ENCODE measurements around the gene GRPEL1.

GRPEL1 gene

DNA sequence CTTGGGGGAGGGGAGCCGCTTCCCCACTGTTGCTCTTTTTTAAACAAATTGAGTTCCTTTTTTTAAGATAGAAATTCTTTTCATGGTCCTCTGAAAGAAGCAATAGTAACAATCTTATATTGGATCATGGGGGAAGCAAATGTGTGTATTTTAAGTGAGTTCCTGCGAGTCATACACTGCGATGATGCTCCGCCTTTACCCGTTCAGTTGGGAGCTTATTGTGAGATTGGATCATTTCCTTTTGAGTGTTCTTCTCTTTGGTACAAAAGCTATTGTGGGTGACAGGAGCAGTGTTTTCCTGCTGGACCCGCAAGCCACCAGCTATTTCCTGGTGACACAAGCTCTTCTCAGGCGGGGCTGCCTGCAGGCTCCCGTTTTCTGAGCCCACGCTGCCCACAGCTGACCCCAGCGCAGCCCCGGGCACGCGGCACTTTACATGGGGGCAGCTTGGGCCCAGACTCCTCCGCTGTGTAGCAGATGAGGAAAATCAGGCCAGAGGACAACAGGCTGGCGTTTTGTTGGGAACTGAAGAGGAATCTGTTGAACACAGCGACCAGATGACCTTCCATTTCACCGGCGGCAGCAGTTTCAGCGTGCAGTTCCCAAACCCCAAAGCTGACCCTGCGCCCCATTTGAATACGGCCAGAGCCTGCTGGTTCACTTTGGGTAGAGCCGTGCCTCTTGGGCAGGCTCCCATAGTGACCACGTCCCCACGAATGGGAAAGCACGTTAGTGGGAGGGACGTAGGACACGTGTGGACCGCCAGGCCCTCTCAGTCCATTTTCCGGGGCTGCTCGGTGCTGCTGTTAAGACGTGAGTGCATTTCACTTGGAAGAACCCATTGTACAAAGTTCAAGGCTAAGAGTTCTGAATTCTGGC lies 12.5 kb downstream of the GRPEL1 start:
- no CpG with 5 or more reads among the region's 31 CpGs for WGBS (ENCODE audit: extremely low coverage, insufficient coverage, low lambda C conversion rate)
- DNase-seq: no peak
- Histone ChIP-seq H3K4me3 (ENCODE audit: low read length) (no peak overlapping the region), H3K27ac (ENCODE audit: low read depth, low read length) (no peak overlapping the region), H3K4ac (ENCODE audit: low read depth, low read length) (no peak overlapping the region), H2BK120ac (ENCODE audit: low read depth, low read length) (no peak overlapping the region), H4K8ac (ENCODE audit: low read depth, low read length) (no peak overlapping the region), H3K9ac (ENCODE audit: low read length) (no peak overlapping the region), H2BK5ac (ENCODE audit: low read length) (no peak overlapping the region), H4K5ac (ENCODE audit: low read length) (no peak overlapping the region), H3K27me3 (ENCODE audit: insufficient read depth, low read length, poor library complexity) (no peaks in the 10 kb centered on the region), H3K56ac (ENCODE audit: low read length) (no peak overlapping the region), H3K79me1 (ENCODE audit: low read length) (peaks cover 4% of the 10 kb centered on the region), H3K4me1 (ENCODE audit: control insufficient read depth, low read depth, low read length) (no peaks in the 10 kb centered on the region), H2AK5ac (ENCODE audit: low read length) (no peak overlapping the region), H3K4me2 (ENCODE audit: low read length) (no peak overlapping the region), H3K79me2 (ENCODE audit: control insufficient read depth, insufficient read depth, low read length) (no peaks in the 10 kb centered on the region), H2BK15ac (replicated peaks; ENCODE audit: low read depth) (no peak overlapping the region), H3K23ac (ENCODE audit: low read length) (no peak overlapping the region), H3K36me3 (ENCODE audit: control insufficient read depth, insufficient read depth, low read length) (peaks cover 1% of the 10 kb centered on the region), H3K18ac (ENCODE audit: low read length) (no peak overlapping the region)

DNA sequence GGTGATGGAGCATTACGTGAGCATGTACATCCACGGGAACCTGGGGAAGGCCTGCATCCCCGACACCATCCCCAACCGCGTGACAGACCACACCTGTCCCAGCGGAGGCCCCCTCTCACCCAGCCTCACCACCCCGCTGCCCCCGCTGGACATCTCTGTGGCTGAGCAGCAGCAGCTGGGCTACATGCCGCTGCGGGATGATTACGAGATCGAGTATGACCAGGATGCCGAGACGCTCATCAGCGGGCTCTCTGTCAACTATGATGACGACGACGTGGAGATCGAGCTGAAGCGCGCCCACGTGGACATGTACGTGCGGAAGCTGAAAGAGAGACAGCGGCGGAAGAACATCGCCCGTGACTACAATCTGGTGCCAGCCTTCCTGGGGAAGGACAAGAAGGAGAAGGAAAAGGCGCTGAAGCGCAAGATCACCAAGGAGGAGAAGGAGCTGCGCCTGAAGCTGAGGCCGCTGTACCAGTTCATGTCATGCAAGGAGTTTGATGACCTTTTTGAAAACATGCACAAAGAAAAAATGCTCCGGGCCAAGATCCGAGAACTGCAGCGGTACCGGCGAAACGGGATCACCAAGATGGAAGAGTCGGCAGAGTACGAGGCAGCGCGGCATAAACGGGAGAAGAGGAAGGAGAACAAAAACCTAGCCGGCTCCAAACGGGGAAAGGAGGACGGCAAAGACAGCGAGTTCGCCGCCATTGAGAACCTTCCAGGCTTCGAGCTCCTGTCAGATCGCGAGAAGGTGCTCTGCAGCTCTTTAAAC lies 13.6 kb downstream of the GRPEL1 start:
- H3K4me1 ChIP-seq (ENCODE audit: control insufficient read depth, low read depth, low read length): no peaks in the 10 kb centered on the region
- peaks cover 1% of the 10 kb centered on the region for H3K36me3 ChIP-seq (ENCODE audit: control insufficient read depth, insufficient read depth, low read length)
- no peak overlapping the region for H4K8ac ChIP-seq (ENCODE audit: low read depth, low read length)
- no peak overlapping the region for H3K4me3 ChIP-seq (ENCODE audit: low read length)
- no peak overlapping the region for H2BK5ac ChIP-seq (ENCODE audit: low read length)
- H3K27ac ChIP-seq (ENCODE audit: low read depth, low read length): no peak overlapping the region
- H3K27me3 ChIP-seq (ENCODE audit: insufficient read depth, low read length, poor library complexity): no peaks in the 10 kb centered on the region
- no peak overlapping the region for H2AK5ac ChIP-seq (ENCODE audit: low read length)
- no peak for DNase-seq
- H2BK15ac ChIP-seq (replicated peaks; ENCODE audit: low read depth): no peak overlapping the region
- WGBS (ENCODE audit: extremely low coverage, insufficient coverage, low lambda C conversion rate): no CpG with 5 or more reads among the region's 52 CpGs
- H3K79me1 ChIP-seq (ENCODE audit: low read length): peaks cover 6% of the 10 kb centered on the region
- no peak overlapping the region for H2BK120ac ChIP-seq (ENCODE audit: low read depth, low read length)
- no peaks in the 10 kb centered on the region for H3K79me2 ChIP-seq (ENCODE audit: control insufficient read depth, insufficient read depth, low read length)
- H4K5ac ChIP-seq (ENCODE audit: low read length): no peak overlapping the region
- no peak overlapping the region for H3K4ac ChIP-seq (ENCODE audit: low read depth, low read length)
- no peak overlapping the region for H3K56ac ChIP-seq (ENCODE audit: low read length)
- H3K9ac ChIP-seq (ENCODE audit: low read length): no peak overlapping the region
- no peak overlapping the region for H3K23ac ChIP-seq (ENCODE audit: low read length)
- H3K18ac ChIP-seq (ENCODE audit: low read length): no peak overlapping the region
- no peak overlapping the region for H3K4me2 ChIP-seq (ENCODE audit: low read length)

DNA sequence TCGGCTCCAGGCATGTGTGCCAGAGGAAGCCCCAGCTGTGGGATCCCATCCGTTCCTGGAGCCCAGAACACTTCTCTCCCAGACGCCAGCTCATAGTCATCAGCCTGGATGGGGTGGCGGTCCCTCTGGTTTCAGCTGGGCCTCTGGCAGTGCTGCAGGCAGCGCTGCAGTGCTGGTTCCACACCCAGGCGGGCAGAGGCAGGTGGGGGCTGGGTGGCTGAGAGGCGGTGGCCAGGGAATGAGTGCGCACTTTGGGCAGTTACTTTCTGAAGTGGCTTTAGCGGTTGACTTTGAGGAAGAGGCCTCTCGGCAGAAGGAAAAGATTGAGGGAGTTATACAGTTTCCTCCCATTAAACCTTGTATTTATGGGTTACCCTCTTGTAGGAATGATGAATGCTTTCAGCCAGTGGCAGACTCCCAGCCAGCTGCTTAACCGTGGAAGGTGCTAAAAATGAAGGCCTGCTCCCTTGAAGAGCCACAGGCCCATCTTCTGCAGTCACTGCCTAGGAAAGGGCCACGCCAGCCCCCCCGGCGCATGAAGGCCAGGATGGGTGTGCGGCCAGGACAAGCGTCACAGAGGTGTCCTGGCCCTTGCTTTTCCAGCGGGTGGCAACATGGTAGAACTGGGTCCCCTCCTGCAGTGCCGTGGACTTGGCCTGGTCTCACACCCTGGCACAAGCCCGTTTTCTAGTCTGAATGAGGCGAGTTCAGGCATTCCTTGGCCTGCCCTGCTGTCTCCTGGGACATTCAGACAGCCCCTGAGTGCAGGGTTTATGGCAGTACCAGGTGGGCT lies 14.7 kb downstream of the GRPEL1 start:
- Histone ChIP-seq H4K5ac (ENCODE audit: low read length) (no peak overlapping the region), H2BK5ac (ENCODE audit: low read length) (no peak overlapping the region), H3K56ac (ENCODE audit: low read length) (no peak overlapping the region), H3K9ac (ENCODE audit: low read length) (no peak overlapping the region), H3K79me1 (ENCODE audit: low read length) (peaks cover 12% of the 10 kb centered on the region), H3K27me3 (ENCODE audit: insufficient read depth, low read length, poor library complexity) (no peaks in the 10 kb centered on the region), H3K23ac (ENCODE audit: low read length) (no peak overlapping the region), H2AK5ac (ENCODE audit: low read length) (no peak overlapping the region), H3K4me1 (ENCODE audit: control insufficient read depth, low read depth, low read length) (no peaks in the 10 kb centered on the region), H3K4ac (ENCODE audit: low read depth, low read length) (no peak overlapping the region), H3K36me3 (ENCODE audit: control insufficient read depth, insufficient read depth, low read length) (peaks cover 1% of the 10 kb centered on the region), H3K79me2 (ENCODE audit: control insufficient read depth, insufficient read depth, low read length) (peaks cover 3% of the 10 kb centered on the region), H3K18ac (ENCODE audit: low read length) (no peak overlapping the region), H3K4me3 (ENCODE audit: low read length) (no peak overlapping the region), H3K27ac (ENCODE audit: low read depth, low read length) (no peak overlapping the region), H4K8ac (ENCODE audit: low read depth, low read length) (no peak overlapping the region), H2BK120ac (ENCODE audit: low read depth, low read length) (no peak overlapping the region), H2BK15ac (replicated peaks; ENCODE audit: low read depth) (no peak overlapping the region), H3K4me2 (ENCODE audit: low read length) (no peak overlapping the region)
- no peak for DNase-seq
- no CpG with 5 or more reads among the region's 20 CpGs for whole genome bisulfite sequencing (ENCODE audit: extremely low coverage, insufficient coverage, low lambda C conversion rate)

DNA sequence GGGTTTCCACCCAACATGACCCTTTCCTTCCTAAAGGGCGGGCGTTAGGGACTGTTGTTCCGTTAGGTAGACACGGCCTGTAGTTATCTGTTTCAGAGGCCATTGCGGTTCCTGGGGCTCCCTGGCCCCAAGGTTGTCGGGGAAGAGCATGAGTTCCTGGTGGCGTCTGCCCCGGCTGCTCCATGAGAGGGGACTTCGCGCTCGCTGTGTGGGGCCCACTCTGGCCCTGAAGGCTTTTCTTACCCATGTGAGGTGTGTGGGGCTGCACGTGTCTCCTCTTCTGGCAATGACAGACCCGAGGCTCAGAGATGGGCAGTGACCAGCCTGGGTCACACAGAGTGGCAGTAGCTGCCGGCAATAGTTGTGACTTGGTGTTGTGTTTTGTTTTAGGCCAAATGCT lies 15.6 kb downstream of the GRPEL1 start:
- H4K5ac ChIP-seq (ENCODE audit: low read length): no peak overlapping the region
- no peak overlapping the region for H3K9ac ChIP-seq (ENCODE audit: low read length)
- H3K79me1 ChIP-seq (ENCODE audit: low read length): peaks cover 18% of the 10 kb centered on the region
- no peak overlapping the region for H3K18ac ChIP-seq (ENCODE audit: low read length)
- no peak overlapping the region for H2BK5ac ChIP-seq (ENCODE audit: low read length)
- no peak overlapping the region for H2BK120ac ChIP-seq (ENCODE audit: low read depth, low read length)
- no peak overlapping the region for H2BK15ac ChIP-seq (replicated peaks; ENCODE audit: low read depth)
- DNase-seq: no peak
- H3K36me3 ChIP-seq (ENCODE audit: control insufficient read depth, insufficient read depth, low read length): peaks cover 1% of the 10 kb centered on the region
- no peak overlapping the region for H2AK5ac ChIP-seq (ENCODE audit: low read length)
- H4K8ac ChIP-seq (ENCODE audit: low read depth, low read length): no peak overlapping the region
- H3K4me3 ChIP-seq (ENCODE audit: low read length): no peak overlapping the region
- H3K27ac ChIP-seq (ENCODE audit: low read depth, low read length): no peak overlapping the region
- peaks cover 6% of the 10 kb centered on the region for H3K79me2 ChIP-seq (ENCODE audit: control insufficient read depth, insufficient read depth, low read length)
- H3K27me3 ChIP-seq (ENCODE audit: insufficient read depth, low read length, poor library complexity): no peaks in the 10 kb centered on the region
- no peak overlapping the region for H3K56ac ChIP-seq (ENCODE audit: low read length)
- WGBS (ENCODE audit: extremely low coverage, insufficient coverage, low lambda C conversion rate): no CpG with 5 or more reads among the region's 14 CpGs
- H3K4ac ChIP-seq (ENCODE audit: low read depth, low read length): no peak overlapping the region
- H3K23ac ChIP-seq (ENCODE audit: low read length): no peak overlapping the region
- H3K4me2 ChIP-seq (ENCODE audit: low read length): no peak overlapping the region
- no peaks in the 10 kb centered on the region for H3K4me1 ChIP-seq (ENCODE audit: control insufficient read depth, low read depth, low read length)

DNA sequence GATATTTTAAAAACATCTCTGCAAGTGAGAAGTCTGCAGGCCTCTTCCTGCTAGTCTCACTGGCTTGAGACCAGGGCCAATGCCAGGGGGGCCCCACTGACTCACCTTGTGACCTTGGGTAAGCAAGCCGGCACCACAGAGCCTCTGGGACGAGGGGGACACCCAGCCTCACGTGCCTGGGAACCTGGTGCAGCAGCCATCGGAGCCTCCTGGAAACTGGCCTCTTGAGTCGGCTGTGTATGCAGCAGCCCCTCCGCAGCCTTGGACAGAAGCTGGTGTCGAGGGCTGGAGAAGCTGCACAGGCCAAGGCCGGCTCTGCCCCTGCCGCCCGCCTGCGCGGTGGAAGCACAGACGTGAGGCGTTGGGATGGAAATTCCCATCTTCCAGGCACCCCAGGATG lies 16.0 kb downstream of the GRPEL1 start:
- no CpG with 5 or more reads among the region's 14 CpGs for WGBS (ENCODE audit: extremely low coverage, insufficient coverage, low lambda C conversion rate)
- H3K4me3 ChIP-seq (ENCODE audit: low read length): no peak overlapping the region

More for the DNA sequence above, 16.0 kb downstream of the GRPEL1 start:
- peaks cover 22% of the 10 kb centered on the region for H3K79me1 ChIP-seq (ENCODE audit: low read length)
- H3K27ac ChIP-seq (ENCODE audit: low read depth, low read length): no peak overlapping the region
- no peaks in the 10 kb centered on the region for H3K27me3 ChIP-seq (ENCODE audit: insufficient read depth, low read length, poor library complexity)
- no peak overlapping the region for H2BK5ac ChIP-seq (ENCODE audit: low read length)
- no peak overlapping the region for H3K9ac ChIP-seq (ENCODE audit: low read length)
- H4K5ac ChIP-seq (ENCODE audit: low read length): no peak overlapping the region
- no peak overlapping the region for H3K4me2 ChIP-seq (ENCODE audit: low read length)
- H2BK15ac ChIP-seq (replicated peaks; ENCODE audit: low read depth): no peak overlapping the region
- H3K79me2 ChIP-seq (ENCODE audit: control insufficient read depth, insufficient read depth, low read length): peaks cover 8% of the 10 kb centered on the region
- H3K4me1 ChIP-seq (ENCODE audit: control insufficient read depth, low read depth, low read length): no peaks in the 10 kb centered on the region
- no peak overlapping the region for H3K4ac ChIP-seq (ENCODE audit: low read depth, low read length)
- H3K36me3 ChIP-seq (ENCODE audit: control insufficient read depth, insufficient read depth, low read length): peaks cover 1% of the 10 kb centered on the region
- H3K56ac ChIP-seq (ENCODE audit: low read length): no peak overlapping the region
- no peak overlapping the region for H3K18ac ChIP-seq (ENCODE audit: low read length)
- H4K8ac ChIP-seq (ENCODE audit: low read depth, low read length): no peak overlapping the region
- H2AK5ac ChIP-seq (ENCODE audit: low read length): no peak overlapping the region
- no peak for DNase-seq
- no peak overlapping the region for H2BK120ac ChIP-seq (ENCODE audit: low read depth, low read length)
- no peak overlapping the region for H3K23ac ChIP-seq (ENCODE audit: low read length)
